VCaP (cell line): ENCODE results near the gene FBXL15.

Experiments
- H3K27ac ChIP-seq: fragments of 450-650 bp; 2 replicates; pipeline ENCODE4 v1.5.1; 2017
- CTCF ChIP-seq: fragments of 450-650 bp; conservative IDR thresholded peaks from 2 replicates; pipeline ENCODE4 v1.5.1; 2017; ENCODE audit warnings: mild to moderate bottlenecking, moderate library complexity

Gene FBXL15

GRCh38 chr10:102414749-102415148 lies 5.9 kb upstream of the FBXL15 start:
- TF ChIP-seq CTCF, result no peak
- no peak overlapping the region for H3K27ac ChIP-seq

GRCh38 chr10:102416283-102416682 lies 4.4 kb upstream of the FBXL15 start:
- TF ChIP-seq CTCF, result no peak
- no peak overlapping the region for H3K27ac ChIP-seq

DNA sequence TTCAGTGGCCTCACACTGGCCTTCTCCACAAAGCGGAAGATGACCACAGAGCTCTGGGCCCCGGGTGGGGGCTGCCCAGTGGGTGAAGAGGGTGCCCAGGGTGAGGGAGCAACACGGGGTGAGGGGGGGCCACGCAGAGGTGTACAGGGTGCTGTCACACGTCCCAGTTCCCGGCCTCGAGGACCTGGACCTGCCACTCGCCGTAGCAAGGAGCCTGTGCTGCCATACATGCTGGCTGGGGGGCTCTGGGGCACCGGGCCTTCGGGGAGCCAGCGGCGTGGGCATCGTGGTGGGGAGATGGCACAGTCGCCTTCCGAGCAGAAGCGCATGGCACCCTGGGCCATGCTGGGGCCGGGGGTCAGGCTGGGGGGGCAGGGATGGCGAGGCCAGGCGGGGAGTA lies 3.9 kb upstream of the FBXL15 start:
- H3K27ac ChIP-seq, result no peak overlapping the region
- no peak for TF ChIP-seq CTCF

DNA sequence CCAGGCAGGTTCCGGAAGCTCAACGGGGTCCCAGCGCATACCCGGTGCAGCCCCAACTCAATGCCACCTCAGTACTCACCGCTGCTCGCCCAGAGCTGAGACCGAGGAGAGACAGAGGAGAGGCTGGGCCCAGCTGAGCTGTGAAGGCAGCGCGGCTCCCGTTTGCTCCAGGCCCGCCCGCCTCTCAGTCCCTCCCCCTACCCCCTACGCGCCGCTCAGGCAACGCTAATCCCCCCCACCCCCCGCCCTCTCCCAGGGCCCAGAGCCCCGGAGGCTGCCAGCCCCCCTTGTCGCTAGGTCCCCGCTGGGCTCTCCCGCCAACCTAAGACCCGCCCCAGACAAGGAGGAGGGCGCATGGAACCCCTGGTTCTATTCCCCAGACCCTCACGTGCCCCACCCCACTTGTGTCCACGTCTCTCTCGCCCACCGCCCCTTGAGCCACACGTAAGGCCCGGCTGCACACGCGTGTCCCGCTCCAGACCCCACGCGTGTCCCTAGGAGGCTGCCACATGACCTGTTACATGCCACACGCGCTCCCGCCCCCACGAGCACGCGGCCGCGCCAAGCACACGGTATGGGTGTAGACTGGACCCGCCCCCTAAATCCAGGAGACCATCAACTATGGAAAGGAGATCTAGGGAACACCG lies 1.9 kb upstream of the FBXL15 start, which contains the start of gene PSD:
Gene PSD, minus strand, starts transcription at position 164 of the 647 bp plus-strand sequence. CDS start 1,747 bp downstream, outside the sequence.
- H3K27ac ChIP-seq, result peak within 1 kb of the TSS; percentile 95
- no peak for TF ChIP-seq CTCF

GRCh38 chr10:102419269-102420180 lies 1.1 kb upstream of the FBXL15 start:
- H3K27ac ChIP-seq, result peak overlapping the region; percentile 95
- TF ChIP-seq CTCF, result no peak

DNA sequence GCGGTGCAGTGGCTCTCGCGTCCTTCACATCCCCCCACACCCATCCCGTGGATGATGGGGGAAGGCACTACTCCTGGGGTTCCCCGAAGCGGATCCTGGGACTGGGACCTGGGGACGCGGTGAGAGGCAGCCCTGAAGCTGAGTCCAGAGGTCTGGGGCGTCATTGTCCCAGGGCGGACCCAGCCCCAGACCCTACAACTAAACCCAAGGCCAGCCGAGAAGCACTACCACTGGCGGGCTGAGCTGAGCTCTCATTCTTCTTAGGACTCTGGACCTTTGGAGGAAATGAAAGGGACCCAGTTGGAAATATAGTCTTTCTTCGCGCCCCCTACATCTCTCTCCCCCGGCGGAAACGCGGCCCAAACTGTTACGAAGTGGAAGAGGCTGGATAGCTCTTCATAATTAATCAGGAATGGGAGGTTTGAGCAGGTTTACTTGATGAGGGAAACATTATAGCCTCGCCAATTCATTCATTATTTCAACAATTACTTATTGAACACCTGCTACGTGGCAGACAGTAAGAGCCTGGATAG lies 389 bp upstream of the FBXL15 start:
- H3K27ac ChIP-seq, result peak overlapping the region; percentile 95
- TF ChIP-seq CTCF, result no peak

DNA sequence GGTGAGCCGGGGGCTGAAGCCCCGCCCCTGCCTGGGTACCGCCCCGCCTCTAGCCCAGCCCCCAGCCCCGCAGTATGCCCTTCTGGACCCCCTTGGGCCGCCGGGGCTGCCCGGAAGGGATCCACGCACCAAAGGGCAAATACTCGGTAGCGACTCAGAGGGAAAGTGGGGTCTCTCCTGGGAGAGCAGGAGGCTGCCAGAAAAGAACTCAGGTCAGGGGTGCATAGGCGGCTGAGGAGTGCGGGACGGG lies 796 bp downstream of the FBXL15 start:
- H3K27ac ChIP-seq, result peak overlapping the region; percentile 95
- TF ChIP-seq CTCF, result no peak
